PFSK-1 (cell line): ENCODE results near the gene ARID3C.

ENCODE experiments used
- FOXP2 ChIP-seq: optimal IDR thresholded peaks from 2 replicates; pipeline ENCODE3; 2011; ENCODE audit warnings: borderline replicate concordance, control low read depth, inconsistent platforms; ENCODE audit not compliant: insufficient read depth; ENCODE audit errors: extremely low read length, extremely low read depth
- POLR2AphosphoS5 ChIP-seq: IDR thresholded peaks from 2 replicates; pipeline ENCODE4 v1.6.1; 2012; ENCODE audit warnings: low read depth, mild to moderate bottlenecking, control low read depth, low read length, moderate library complexity
- SIN3A ChIP-seq: IDR thresholded peaks from 2 replicates; pipeline ENCODE4 v1.6.1; 2012; ENCODE audit warnings: mild to moderate bottlenecking, low read length, moderate library complexity, borderline replicate concordance; ENCODE audit not compliant: insufficient read depth
- TAF1 ChIP-seq: IDR thresholded peaks from 2 replicates; pipeline ENCODE4 v1.6.1; 2012; ENCODE audit warnings: low read length, control low read depth, borderline replicate concordance; ENCODE audit not compliant: insufficient read depth
- TF ChIP-seq, protein P1 (sequence below), 2 experiments: IDR thresholded peaks; 2 replicates each; pipeline versions ENCODE4 v1.6.1 to v1.8.0; 2011 to 2012; ENCODE audit warnings: low read depth in 2 of 2, low read length in 2 of 2, control low read depth in 1 of 2, inconsistent platforms in 1 of 2, mild to moderate bottlenecking in 1 of 2, moderate library complexity in 1 of 2; ENCODE audit not compliant: insufficient read depth in 1 of 2

Gene ARID3C

DNA sequence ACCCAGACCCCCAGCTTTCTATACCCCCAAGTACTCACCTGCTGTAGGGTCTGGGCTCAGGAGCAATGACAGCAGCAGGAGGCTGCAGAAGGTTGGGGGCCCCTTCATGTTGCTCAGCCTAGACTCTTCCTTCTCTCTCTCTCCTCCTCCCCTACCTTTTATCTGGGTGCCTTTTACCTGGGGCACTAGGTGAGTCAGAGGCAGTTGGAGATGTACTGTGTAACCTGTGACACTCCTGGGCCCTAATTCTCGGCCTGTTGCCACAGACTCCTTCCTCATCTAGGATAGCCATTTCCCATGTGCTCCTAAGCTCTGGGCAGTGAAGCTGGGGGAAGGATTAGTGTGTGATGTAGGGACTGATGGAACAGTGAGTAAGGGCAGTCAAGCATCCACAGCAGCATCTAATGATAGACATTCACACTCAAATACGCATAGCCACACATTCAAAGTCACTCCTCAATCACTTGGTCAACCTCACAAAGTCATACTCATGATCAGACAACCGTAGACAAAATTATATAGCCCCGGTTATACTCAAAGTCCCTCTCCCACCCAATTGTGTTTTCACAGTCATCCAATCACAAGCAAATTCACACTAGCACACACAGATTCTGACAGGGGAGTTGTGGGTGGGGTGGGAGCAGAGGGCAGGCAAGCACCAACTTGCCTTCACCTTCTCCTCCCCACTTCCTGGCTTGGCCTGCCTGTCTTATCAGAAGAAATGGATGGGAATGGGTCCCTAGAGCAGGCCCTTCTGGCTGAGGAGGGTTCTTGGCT lies 33.8 kb upstream of the ARID3C start, which contains the start of gene CCL27:
CCL27 (minus strand) TSS at position 132 of the 777 bp plus-strand sequence; CDS start at position 108, 24 bp downstream.
- TF ChIP-seq, protein P1, sequence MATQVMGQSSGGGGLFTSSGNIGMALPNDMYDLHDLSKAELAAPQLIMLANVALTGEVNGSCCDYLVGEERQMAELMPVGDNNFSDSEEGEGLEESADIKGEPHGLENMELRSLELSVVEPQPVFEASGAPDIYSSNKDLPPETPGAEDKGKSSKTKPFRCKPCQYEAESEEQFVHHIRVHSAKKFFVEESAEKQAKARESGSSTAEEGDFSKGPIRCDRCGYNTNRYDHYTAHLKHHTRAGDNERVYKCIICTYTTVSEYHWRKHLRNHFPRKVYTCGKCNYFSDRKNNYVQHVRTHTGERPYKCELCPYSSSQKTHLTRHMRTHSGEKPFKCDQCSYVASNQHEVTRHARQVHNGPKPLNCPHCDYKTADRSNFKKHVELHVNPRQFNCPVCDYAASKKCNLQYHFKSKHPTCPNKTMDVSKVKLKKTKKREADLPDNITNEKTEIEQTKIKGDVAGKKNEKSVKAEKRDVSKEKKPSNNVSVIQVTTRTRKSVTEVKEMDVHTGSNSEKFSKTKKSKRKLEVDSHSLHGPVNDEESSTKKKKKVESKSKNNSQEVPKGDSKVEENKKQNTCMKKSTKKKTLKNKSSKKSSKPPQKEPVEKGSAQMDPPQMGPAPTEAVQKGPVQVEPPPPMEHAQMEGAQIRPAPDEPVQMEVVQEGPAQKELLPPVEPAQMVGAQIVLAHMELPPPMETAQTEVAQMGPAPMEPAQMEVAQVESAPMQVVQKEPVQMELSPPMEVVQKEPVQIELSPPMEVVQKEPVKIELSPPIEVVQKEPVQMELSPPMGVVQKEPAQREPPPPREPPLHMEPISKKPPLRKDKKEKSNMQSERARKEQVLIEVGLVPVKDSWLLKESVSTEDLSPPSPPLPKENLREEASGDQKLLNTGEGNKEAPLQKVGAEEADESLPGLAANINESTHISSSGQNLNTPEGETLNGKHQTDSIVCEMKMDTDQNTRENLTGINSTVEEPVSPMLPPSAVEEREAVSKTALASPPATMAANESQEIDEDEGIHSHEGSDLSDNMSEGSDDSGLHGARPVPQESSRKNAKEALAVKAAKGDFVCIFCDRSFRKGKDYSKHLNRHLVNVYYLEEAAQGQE (IDR thresholded peaks at IDR 0.05; ENCODE audit: insufficient read depth in 1 of 2, low read depth in 2 of 2, low read length in 2 of 2) = no peak
- TF ChIP-seq POLR2AphosphoS5 (no peak), TAF1 (no peak), SIN3A (no peak), FOXP2 (no peak)

DNA sequence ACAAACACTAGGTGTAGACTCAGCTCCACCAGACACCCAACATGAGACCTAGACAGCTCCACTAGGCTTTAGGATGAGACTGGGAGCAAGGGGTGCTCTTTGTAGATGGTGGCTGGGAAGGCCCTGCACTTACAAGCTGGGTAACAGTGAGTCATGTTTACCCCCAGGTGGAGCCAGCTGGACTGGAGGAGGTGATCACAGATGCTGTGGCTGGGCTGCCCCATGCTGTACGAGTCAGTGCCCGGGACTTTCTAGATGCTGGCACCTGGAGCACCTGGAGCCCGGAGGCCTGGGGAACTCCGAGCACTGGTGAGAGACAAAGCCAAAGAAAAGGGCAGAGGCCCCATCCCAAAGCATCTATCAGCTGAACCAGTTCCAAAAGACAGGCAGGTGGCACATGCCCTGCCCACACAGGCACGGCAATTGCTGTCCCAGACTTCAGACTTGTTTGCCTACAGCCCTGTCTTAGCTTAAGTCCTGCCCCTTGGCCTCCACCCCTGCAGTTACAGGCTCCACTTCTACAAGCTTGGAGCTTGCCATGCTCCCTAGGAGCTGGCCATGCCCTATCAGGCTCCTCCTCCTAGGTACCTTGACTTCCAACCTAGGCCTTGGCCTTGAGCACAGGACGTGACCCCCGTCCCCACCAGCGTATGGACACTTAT lies 30.9 kb upstream of the ARID3C start:
- TF ChIP-seq, protein P1 (IDR thresholded peaks at IDR 0.05; ENCODE audit: insufficient read depth in 1 of 2, low read depth in 2 of 2, low read length in 2 of 2) = no peak
- no peak for TF ChIP-seq POLR2AphosphoS5
- TF ChIP-seq SIN3A = no peak
- no peak for TF ChIP-seq FOXP2
- TF ChIP-seq TAF1 = no peak

DNA sequence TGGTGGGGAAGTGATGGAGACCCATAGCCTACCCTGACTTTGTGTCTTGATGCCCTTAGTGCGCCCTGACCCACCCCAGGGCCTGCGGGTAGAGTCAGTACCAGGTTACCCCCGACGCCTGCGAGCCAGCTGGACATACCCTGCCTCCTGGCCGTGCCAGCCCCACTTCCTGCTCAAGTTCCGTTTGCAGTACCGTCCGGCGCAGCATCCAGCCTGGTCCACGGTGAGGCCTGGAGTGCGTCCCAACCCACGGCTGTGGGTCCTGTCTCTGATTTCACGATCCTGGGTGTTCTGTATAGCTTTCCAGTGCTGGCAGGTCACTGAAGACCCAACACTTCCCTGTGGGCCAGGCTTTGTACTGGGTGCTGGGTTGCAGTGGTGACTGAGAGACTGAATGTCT lies 29.6 kb upstream of the ARID3C start:
- TF ChIP-seq FOXP2 (no peak), POLR2AphosphoS5 (no peak), TAF1 (no peak), SIN3A (no peak)
- TF ChIP-seq, protein P1 (IDR thresholded peaks at IDR 0.05; ENCODE audit: insufficient read depth in 1 of 2, low read depth in 2 of 2, low read length in 2 of 2) = no peak

DNA sequence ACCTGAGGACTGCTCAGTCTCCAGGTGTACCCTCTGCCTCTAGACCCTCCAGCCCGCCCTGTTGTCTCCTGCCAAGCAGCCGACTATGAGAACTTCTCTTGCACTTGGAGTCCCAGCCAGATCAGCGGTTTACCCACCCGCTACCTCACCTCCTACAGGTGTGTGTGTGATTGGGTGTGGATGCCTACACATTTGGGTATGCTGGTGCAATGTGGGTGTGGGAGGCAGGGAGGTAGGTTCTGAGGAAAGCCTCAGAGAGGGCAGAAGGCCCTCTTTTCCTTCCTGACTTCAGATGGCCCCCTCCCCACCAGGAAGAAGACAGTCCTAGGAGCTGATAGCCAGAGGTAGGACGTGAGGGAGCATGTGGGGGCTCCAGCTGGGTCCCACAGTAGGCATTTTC lies 28.1 kb upstream of the ARID3C start:
- TF ChIP-seq POLR2AphosphoS5 (no peak), FOXP2 (no peak), SIN3A (no peak), TAF1 (no peak)
- TF ChIP-seq, protein P1 (IDR thresholded peaks at IDR 0.05; ENCODE audit: insufficient read depth in 1 of 2, low read depth in 2 of 2, low read length in 2 of 2) = no peak
